ENCODE data around the gene SBK1.
"Not testable (repeated sequence)": the region's sequence is repeated elsewhere in the genome, so short reads cannot be mapped to it uniquely, and the experiment has no call there.

Gene SBK1

GRCh38 chr16:28324235-28324886, 32.0 kb downstream of the SBK1 start:
- Histone ChIP-seq H3K27ac (no peak overlapping the region), H3K36me3 (replicated peaks) (no peaks in the 10 kb centered on the region), H3K27me3 (replicated peaks) (no peaks in the 10 kb centered on the region), H3K4me3 (ENCODE audit: low read depth, low read length) (no peak overlapping the region)
- in situ Hi-C loops (cut with HindIII; ENCODE audit: low pct_ligation_motif_present, low sequenced_read_pairs): no loop called here
- no peak for TF ChIP-seq CTCF (IDR thresholded peaks at IDR 0.05; ENCODE audit: low read depth, low read length, missing control alignments)
- no peak for DNase-seq

DNA sequence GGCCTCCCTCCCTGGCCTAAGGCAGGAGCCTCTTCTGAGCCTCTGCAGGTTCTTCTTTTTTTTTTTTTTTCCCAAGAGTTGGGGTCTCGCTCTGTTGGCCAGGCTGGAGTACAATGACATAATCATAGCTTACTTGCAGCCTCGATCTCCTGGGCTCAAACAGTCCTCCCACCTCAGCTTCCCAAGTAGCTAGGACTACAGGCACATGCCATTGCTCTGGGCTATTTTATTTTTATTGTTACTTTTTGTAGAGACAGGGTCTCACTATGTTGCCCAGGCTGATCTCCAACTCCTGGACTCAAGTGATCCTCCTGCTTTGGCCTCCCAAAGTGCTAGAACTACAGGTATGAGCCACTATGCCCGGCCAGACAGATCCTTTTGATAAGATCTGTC, 32.6 kb downstream of the SBK1 start:
- TF ChIP-seq CTCF (IDR thresholded peaks at IDR 0.05; ENCODE audit: low read depth, low read length, missing control alignments): no peak
- DNase-seq: no peak
- in situ Hi-C loops (cut with HindIII; ENCODE audit: low pct_ligation_motif_present, low sequenced_read_pairs): no loop called here
- no peak overlapping the region for H3K4me3 ChIP-seq (ENCODE audit: low read depth, low read length)
- H3K36me3 ChIP-seq (replicated peaks): no peaks in the 10 kb centered on the region
- no peak overlapping the region for H3K27ac ChIP-seq
- no peaks in the 10 kb centered on the region for H3K27me3 ChIP-seq (replicated peaks)

DNA sequence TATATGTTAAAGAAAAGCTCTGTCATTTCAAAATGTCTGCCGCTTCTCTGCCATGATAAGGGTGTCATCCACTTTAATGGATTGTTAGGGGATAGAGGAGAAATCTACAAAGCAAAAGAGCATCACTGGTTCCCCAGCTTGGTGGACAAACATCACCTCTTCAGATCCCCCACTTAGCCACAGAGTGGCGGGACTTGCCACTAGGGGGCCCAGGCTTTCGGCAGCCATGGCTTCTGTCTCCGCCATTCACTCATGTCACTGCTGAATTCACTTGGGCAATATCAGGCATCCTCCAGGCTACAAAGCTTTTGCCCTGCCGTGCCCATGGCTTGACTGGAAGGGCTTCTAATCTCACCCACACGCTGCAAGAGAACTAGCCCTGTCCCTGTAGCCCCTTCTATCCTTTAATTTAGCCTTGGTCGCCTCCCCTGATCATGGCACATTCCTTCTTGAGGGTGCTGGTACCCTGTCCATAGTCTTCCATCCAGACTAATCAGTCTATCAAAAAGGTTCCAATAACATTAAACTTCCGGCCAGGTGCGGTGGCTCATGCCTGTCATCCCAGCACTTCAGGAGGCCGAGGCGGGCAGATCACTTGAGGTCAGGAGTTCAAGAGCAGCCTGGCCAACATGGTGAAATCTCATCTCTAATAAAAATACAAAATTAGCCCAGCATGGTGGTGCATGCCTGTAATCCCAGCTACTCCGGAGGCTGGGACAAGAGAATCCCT, 34.7 kb downstream of the SBK1 start:
- no peaks in the 10 kb centered on the region for H3K36me3 ChIP-seq (replicated peaks)
- no peaks in the 10 kb centered on the region for H3K27me3 ChIP-seq (replicated peaks)
- H3K4me3 ChIP-seq (ENCODE audit: low read depth, low read length): no peak overlapping the region
- in situ Hi-C loops (cut with HindIII; ENCODE audit: low pct_ligation_motif_present, low sequenced_read_pairs): no loop called here
- peak; percentile 96 for TF ChIP-seq CTCF (IDR thresholded peaks at IDR 0.05; ENCODE audit: low read depth, low read length, missing control alignments)
- no peak overlapping the region for H3K27ac ChIP-seq
- DNase-seq: peak; percentile 36

- in situ Hi-C loops (cut with HindIII; ENCODE audit: low pct_ligation_motif_present, low sequenced_read_pairs); H3K27me3 ChIP-seq (replicated peaks): not testable (repeated sequence)
Observed at GRCh38 chr16:28330232-28330631, 37.9 kb downstream of the SBK1 start.

GRCh38 chr16:28330981-28331380, 38.7 kb downstream of the SBK1 start:
- DNase-seq; H3K36me3 ChIP-seq (replicated peaks); H3K27ac ChIP-seq; in situ Hi-C loops (cut with HindIII; ENCODE audit: low pct_ligation_motif_present, low sequenced_read_pairs); H3K27me3 ChIP-seq (replicated peaks); H3K4me3 ChIP-seq (ENCODE audit: low read depth, low read length): not testable (repeated sequence)

More at GRCh38 chr16:28330232-28330631, 37.9 kb downstream of the SBK1 start:
- DNase-seq; H3K36me3 ChIP-seq (replicated peaks); H3K4me3 ChIP-seq (ENCODE audit: low read depth, low read length); H3K27ac ChIP-seq: not testable (repeated sequence)

GRCh38 chr16:28332632-28333031, 40.3 kb downstream of the SBK1 start:
- in situ Hi-C loops (cut with HindIII; ENCODE audit: low pct_ligation_motif_present, low sequenced_read_pairs): not testable (repeated sequence)

GRCh38 chr16:28335678-28336077, 43.4 kb downstream of the SBK1 start:
- in situ Hi-C loops (cut with HindIII; ENCODE audit: low pct_ligation_motif_present, low sequenced_read_pairs); H3K27ac ChIP-seq; H3K27me3 ChIP-seq (replicated peaks); DNase-seq; H3K36me3 ChIP-seq (replicated peaks); H3K4me3 ChIP-seq (ENCODE audit: low read depth, low read length): not testable (repeated sequence)

More at GRCh38 chr16:28332632-28333031, 40.3 kb downstream of the SBK1 start:
- H3K27ac ChIP-seq; DNase-seq; H3K27me3 ChIP-seq (replicated peaks); H3K36me3 ChIP-seq (replicated peaks); H3K4me3 ChIP-seq (ENCODE audit: low read depth, low read length): not testable (repeated sequence)

- in situ Hi-C loops (cut with HindIII; ENCODE audit: low pct_ligation_motif_present, low sequenced_read_pairs); H3K27me3 ChIP-seq (replicated peaks); H3K36me3 ChIP-seq (replicated peaks); H3K4me3 ChIP-seq (ENCODE audit: low read depth, low read length); DNase-seq; H3K27ac ChIP-seq: not testable (repeated sequence)
Observed at GRCh38 chr16:28336940-28337710, 44.8 kb downstream of the SBK1 start.

DNA sequence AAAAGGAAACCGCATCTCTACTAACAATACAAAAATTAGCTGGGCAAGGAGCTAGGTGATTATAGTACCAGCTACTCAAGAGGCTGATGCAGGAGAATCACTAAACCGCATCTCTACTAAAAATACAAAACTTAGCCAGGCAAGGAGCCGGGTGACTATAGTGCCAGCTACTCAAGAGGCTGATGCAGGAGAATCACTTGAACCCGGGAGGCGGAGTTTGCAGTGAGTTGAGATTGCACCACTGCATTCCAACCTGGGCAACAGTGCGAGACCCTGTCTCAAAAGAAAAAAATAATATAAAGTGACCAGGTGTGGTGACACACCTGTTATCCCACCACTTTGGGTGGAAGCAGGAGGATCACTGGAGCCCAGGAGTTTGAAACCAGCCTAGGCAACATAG, 45.9 kb downstream of the SBK1 start:
- H3K4me3 ChIP-seq (ENCODE audit: low read depth, low read length); H3K27ac ChIP-seq; in situ Hi-C loops (cut with HindIII; ENCODE audit: low pct_ligation_motif_present, low sequenced_read_pairs); DNase-seq; H3K36me3 ChIP-seq (replicated peaks); H3K27me3 ChIP-seq (replicated peaks): not testable (repeated sequence)

GRCh38 chr16:28362600-28362999, 70.3 kb downstream of the SBK1 start:
- in situ Hi-C loops (cut with HindIII; ENCODE audit: low pct_ligation_motif_present, low sequenced_read_pairs); H3K27me3 ChIP-seq (replicated peaks); H3K36me3 ChIP-seq (replicated peaks); H3K27ac ChIP-seq; H3K4me3 ChIP-seq (ENCODE audit: low read depth, low read length); DNase-seq: not testable (repeated sequence)

DNA sequence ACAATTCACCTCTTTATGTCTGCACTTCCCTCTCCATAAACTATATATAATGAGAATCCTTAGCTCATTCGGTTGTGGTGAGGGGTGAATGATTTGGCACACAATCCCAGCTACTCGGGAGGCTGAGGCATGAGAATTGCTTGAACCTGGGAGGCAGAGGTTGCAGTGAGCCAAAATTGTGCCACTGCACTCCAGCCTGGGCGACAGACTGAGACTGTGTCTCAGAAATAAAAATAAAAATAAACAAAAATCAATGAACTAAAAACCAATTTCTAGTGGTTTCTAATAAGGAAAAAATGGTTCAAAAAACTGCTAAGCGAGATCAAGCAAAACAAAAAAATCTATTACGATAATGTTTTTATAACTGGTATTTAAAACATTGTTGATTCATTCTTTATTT, 71.1 kb downstream of the SBK1 start, which contains the start of gene NPIPB6:
Gene NPIPB6 (minus strand): TSS at position 101 of the 400 bp plus-strand sequence. CDS start 686 bp downstream, outside the sequence.
- H3K27ac ChIP-seq; H3K4me3 ChIP-seq (ENCODE audit: low read depth, low read length); in situ Hi-C loops (cut with HindIII; ENCODE audit: low pct_ligation_motif_present, low sequenced_read_pairs): not testable (repeated sequence)

More for the DNA sequence above, 71.1 kb downstream of the SBK1 start, which contains the start of gene NPIPB6:
- not testable (repeated sequence) for H3K27me3 ChIP-seq (replicated peaks); DNase-seq; H3K36me3 ChIP-seq (replicated peaks)
